Transverse colon (tissue), 4 donors: ENCODE results near the gene AIP. TPM values are rescaled to one million over a fixed set of nuclear protein-coding genes. Genes with fewer than 3 reads are reported as not detected.

Source experiments
- DNase-seq: peaks from one replicate; pipeline ENCODE4 v3.0.0-alpha.2; 2019
- H3K27ac ChIP-seq, 4 donors: fragments of 200-600 bp; sonication (generic); 2 replicates each; pipeline ENCODE4 v1.5.1; 2016 to 2018; ENCODE audit warnings: inconsistent platforms in 4 of 4
- H3K27me3 ChIP-seq: fragments of 200-600 bp; sonication (generic); 2 replicates; pipeline ENCODE4 v1.5.1; 2017; ENCODE audit warnings: inconsistent platforms
- H3K36me3 ChIP-seq, 4 donors: fragments of 200-600 bp; sonication (generic); 2 replicates each; pipeline ENCODE4 v1.5.1; 2017 to 2019; ENCODE audit warnings: inconsistent platforms in 4 of 4
- H3K4me1 ChIP-seq, 4 donors: fragments of 200-600 bp; sonication (generic); 2 replicates each; pipeline ENCODE4 v1.5.1; 2017 to 2020; ENCODE audit warnings: inconsistent platforms in 4 of 4
- H3K4me3 ChIP-seq, 4 donors: fragments of 200-600 bp; sonication (generic); 1 replicate in 1 of 4; 2 replicates in 3 of 4; pipeline versions ENCODE4 v1.5.1 to v1.6.1; 2017 to 2019; ENCODE audit warnings: inconsistent platforms in 4 of 4
- H3K9me3 ChIP-seq, 2 donors: fragments of 200-600 bp; sonication (generic); 2 replicates each; pipeline ENCODE4 v1.5.1; 2017 to 2019; ENCODE audit warnings: inconsistent platforms in 2 of 2
- CTCF ChIP-seq, 5 experiments: fragments of 200-600 bp in 3 of 5; fragments of 450-650 bp in 2 of 5; sonication (generic) in 3 of 5; IDR thresholded peaks; 1 replicate in 2 of 5; 2 replicates in 3 of 5; pipeline ENCODE4 v1.5.1; 2016 to 2017; ENCODE audit warnings: antibody characterized with exemption in 5 of 5, inconsistent platforms in 3 of 5, mild to moderate bottlenecking in 2 of 5, moderate library complexity in 1 of 5
- EP300 ChIP-seq: sonication (generic); formaldehyde crosslinking; IDR thresholded peaks from one replicate; pipeline ENCODE4 v1.6.1; 2017; ENCODE audit warnings: antibody characterized with exemption, low read depth
- POLR2A ChIP-seq: fragments of 450-650 bp; IDR thresholded peaks from one replicate; pipeline ENCODE4 v1.6.1; 2016; ENCODE audit warnings: antibody characterized with exemption, mild to moderate bottlenecking, moderate library complexity
- POLR2AphosphoS5 ChIP-seq, 3 donors: sonication (generic); formaldehyde crosslinking; IDR thresholded peaks; one replicate each; pipeline ENCODE4 v1.6.1; 2016; ENCODE audit warnings: antibody characterized with exemption in 3 of 3
- WGBS, 2 donors: methylation state at CpG; one replicate each; pipeline ENCODE4 v1.1.5; 2018; ENCODE audit warnings: low coverage in 1 of 2; 5-methylcytosine and 5-hydroxymethylcytosine counted together
- in situ Hi-C, 4 donors: fragments of 200-750 bp; cut with MboI; loops; one replicate each; pipeline versions ENCODE4 v1.15.0 to v1.15.1; 2017; ENCODE audit warnings: low sequenced_read_pairs in 3 of 4, low pct_ligation_motif_present in 1 of 4, low pct_unique_long_range_greater_than_20kb in 1 of 4
- intact Hi-C: fragments of 100-400 bp; cut with DNase I; formaldehyde crosslinking; loops from one replicate; pipeline ENCODE4 v1.15.1; 2023; ENCODE audit warnings: low total_unique reads
- total RNA-seq, 4 donors: library from RNA; depleted of rRNA; stranded (reverse); fragments of >200 nt; gene quantifications; one replicate each; pipeline ENCODE4 v1.1.0, GENCODE V29; 2016

The AIP gene
- total RNA-seq, 4 donors from 2014 or later: 32.9 to 71.5 (median 57.6) TPM

GRCh38 chr11:67441731-67442351 is 41.0 kb upstream of the AIP start:
- peak overlapping the region; percentile 94 to 99 (median 97) for H3K27ac ChIP-seq
- in situ Hi-C loops: no loop called here
- no peaks in the 10 kb centered on the region for H3K27me3 ChIP-seq
- peaks cover 8 to 50% (median 26%) of the 10 kb centered on the region in 4 donors for H3K4me1 ChIP-seq
- intact Hi-C loops: no loop called here
- TF ChIP-seq CTCF (IDR thresholded peaks at IDR 0.05) (no peak), POLR2A (no peak), EP300 (no peak), POLR2AphosphoS5 (IDR thresholded peaks at IDR 0.05) (no peak)
- DNase-seq: no peak
- no peaks in the 10 kb centered on the region for H3K9me3 ChIP-seq
- H3K36me3 ChIP-seq: no peaks in the 10 kb centered on the region
- H3K4me3 ChIP-seq: peak overlapping the region in 1 of 4 donors; percentile 93
- 79% methylated on average over 22 of the region's 28 CpGs; no CpG with 5 or more reads in 1 of the 2 donors for WGBS, 2 donors

- no peak for DNase-seq
- 44% methylated on average over 34 of the region's 45 CpGs; no CpG with 5 or more reads in 1 of the 2 donors for WGBS, 2 donors
- peak overlapping the region; percentile 94 to 99 (median 97) for H3K27ac ChIP-seq
Observed at GRCh38 chr11:67442504-67443404, 40.1 kb upstream of the AIP start.

GRCh38 chr11:67445515-67445914 is 37.3 kb upstream of the AIP start:
- intact Hi-C loops (no loop called here), in situ Hi-C loops (no loop called here)
- Histone ChIP-seq H3K4me1 (peaks cover 8 to 37% (median 22%) of the 10 kb centered on the region in 4 donors), H3K9me3 (no peaks in the 10 kb centered on the region), H3K36me3 (no peaks in the 10 kb centered on the region), H3K4me3 (no peak overlapping the region), H3K27ac (no peak overlapping the region), H3K27me3 (no peaks in the 10 kb centered on the region)
- TF ChIP-seq CTCF (IDR thresholded peaks at IDR 0.05) (no peak), POLR2AphosphoS5 (IDR thresholded peaks at IDR 0.05) (no peak), POLR2A (no peak), EP300 (no peak)
- 82 to 90% methylated on average over 2 to 5 of the region's 5 CpGs for WGBS, 2 donors
- no peak for DNase-seq

More at GRCh38 chr11:67442504-67443404, 40.1 kb upstream of the AIP start:
- Histone ChIP-seq H3K27me3 (no peaks in the 10 kb centered on the region), H3K4me3 (peak overlapping the region; percentile 87 to 96 (median 92)), H3K4me1 (peaks cover 8 to 50% (median 26%) of the 10 kb centered on the region in 4 donors), H3K36me3 (no peaks in the 10 kb centered on the region), H3K9me3 (no peaks in the 10 kb centered on the region)
- in situ Hi-C loops (no loop called here), intact Hi-C loops (no loop called here)
- TF ChIP-seq POLR2AphosphoS5 (IDR thresholded peaks at IDR 0.05) (no peak), POLR2A (no peak), CTCF (IDR thresholded peaks at IDR 0.05) (no peak), EP300 (no peak)

DNA sequence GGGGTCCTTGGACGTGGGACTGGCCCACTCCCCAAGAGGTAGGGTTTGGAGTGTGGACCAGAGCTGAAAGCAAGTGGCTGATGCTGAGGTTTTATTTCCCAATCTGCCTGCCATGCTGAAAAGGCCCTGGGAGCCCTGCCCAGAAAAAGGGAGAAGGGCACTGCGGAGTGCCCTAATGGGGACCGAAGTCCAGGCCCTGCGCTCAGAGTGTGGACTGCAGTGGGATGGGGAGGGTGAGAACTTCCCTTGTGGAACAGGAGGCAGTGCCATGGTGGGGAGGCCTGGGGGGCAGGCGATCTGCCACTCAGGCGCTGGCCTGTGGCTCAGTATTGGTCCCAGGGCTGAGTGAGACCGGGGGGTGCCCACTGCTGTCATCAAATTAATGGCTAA is 34.6 kb upstream of the AIP start:
- Histone ChIP-seq H3K27ac (no peak overlapping the region), H3K4me3 (no peak overlapping the region), H3K36me3 (no peaks in the 10 kb centered on the region), H3K9me3 (no peaks in the 10 kb centered on the region), H3K4me1 (peaks cover 0 to 16% (median 11%) of the 10 kb centered on the region in 4 donors), H3K27me3 (no peaks in the 10 kb centered on the region)
- 82 to 89% methylated on average over 5 to 6 of the region's 7 CpGs for WGBS, 2 donors
- no peak for DNase-seq
- intact Hi-C loops: no loop called here
- TF ChIP-seq POLR2A: no peak
- no peak for TF ChIP-seq EP300
- TF ChIP-seq POLR2AphosphoS5 (IDR thresholded peaks at IDR 0.05): no peak
- TF ChIP-seq CTCF (IDR thresholded peaks at IDR 0.05): no peak
- in situ Hi-C loops: no loop called here
